ENCODE measurements around the gene RND3. TPM values are rescaled to one million over a fixed set of nuclear protein-coding genes. Genes with fewer than 3 reads are reported as not detected.

The RND3 gene
- total and polyA plus RNA-seq, 3 experiments from 2014 or later = not detected

DNA sequence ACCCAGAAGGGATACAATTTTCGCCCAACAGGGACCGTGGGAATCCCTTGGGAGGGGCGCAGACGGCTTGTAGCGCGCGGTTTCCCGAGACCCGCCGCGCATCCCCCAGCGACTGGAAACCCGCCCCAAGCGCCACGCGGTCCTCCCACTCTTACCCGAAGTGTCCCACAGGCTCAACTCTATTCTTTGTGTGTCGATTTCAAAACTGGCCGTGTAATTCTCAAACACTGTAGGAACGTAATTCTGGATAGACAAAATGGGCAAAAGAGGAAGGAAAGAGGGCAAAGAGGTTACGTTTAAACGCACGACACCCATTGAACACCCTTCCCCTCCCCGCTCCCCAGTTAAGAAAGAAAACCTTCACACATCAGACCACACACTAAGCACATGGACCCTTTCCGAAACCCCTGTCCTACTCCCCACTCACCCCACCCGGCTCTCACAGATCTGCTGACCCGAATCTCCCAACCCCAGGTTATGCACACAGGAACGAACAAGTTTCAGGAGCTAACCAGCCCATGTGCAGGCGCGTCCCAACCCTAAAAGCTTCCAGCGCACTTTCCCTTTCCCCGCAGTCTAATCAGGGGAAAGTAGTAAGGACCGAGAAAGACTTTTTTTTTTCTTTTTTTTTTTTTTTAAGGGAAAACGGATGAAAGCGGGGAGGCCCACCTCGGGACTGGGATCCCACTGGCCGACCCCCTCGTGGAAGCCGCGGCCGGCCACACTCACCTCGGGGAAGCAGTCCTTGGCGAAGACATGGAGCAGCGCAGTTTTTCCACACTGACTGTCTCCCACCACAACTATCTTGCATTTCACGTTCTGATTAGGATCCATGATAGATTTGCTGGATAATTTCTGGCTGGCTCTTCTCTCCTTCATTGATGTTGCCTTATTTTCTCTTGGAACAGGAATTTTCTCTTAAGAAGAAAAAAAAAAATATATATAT lies 655 bp downstream of the RND3 start:
- no peak overlapping the region for H3K4me3 Mint-ChIP-seq
- Histone ChIP-seq H3K27me3 (ENCODE audit: insufficient read depth, low read length, poor library complexity, severe bottlenecking) (peaks cover 4% of the 10 kb centered on the region), H3K27ac (ENCODE audit: low read depth, low read length) (no peak overlapping the region), H3K4me1 (ENCODE audit: insufficient read depth, low read length) (peaks cover 3% of the 10 kb centered on the region), H3K4me3 (ENCODE audit: low read length) (no peak overlapping the region), H3K36me3 (ENCODE audit: insufficient read depth, low read length) (no peaks in the 10 kb centered on the region), H3K9me3 (ENCODE audit: low read length) (no peaks in the 10 kb centered on the region)
- ChIA-PET POLR2A (no interaction called here), CTCF (no interaction called here)
- DNase-seq = no peak
- peaks cover 0 to 5% (median 3%) of the 10 kb centered on the region in 5 donors for H3K9me3 Mint-ChIP-seq
- peaks cover 1 to 13% (median 9%) of the 10 kb centered on the region in 3 donors for H3K4me1 Mint-ChIP-seq
- peak overlapping the region in 1 of 8 donors; percentile 32 for H3K27ac Mint-ChIP-seq
- H3K27me3 Mint-ChIP-seq = peaks cover 26 to 54% of the 10 kb centered on the region in 2 donors
- H3K36me3 Mint-ChIP-seq = no peaks in the 10 kb centered on the region

- peaks cover 1 to 13% (median 9%) of the 10 kb centered on the region in 3 donors for H3K4me1 Mint-ChIP-seq
- Histone ChIP-seq H3K9me3 (ENCODE audit: low read length) (no peaks in the 10 kb centered on the region), H3K27me3 (ENCODE audit: insufficient read depth, low read length, poor library complexity, severe bottlenecking) (peaks cover 4% of the 10 kb centered on the region), H3K4me1 (ENCODE audit: insufficient read depth, low read length) (peaks cover 3% of the 10 kb centered on the region), H3K36me3 (ENCODE audit: insufficient read depth, low read length) (no peaks in the 10 kb centered on the region), H3K27ac (ENCODE audit: low read depth, low read length) (no peak overlapping the region), H3K4me3 (ENCODE audit: low read length) (no peak overlapping the region)
- ChIA-PET POLR2A (no interaction called here), CTCF (no interaction called here)
- no peak overlapping the region for H3K27ac Mint-ChIP-seq
- peaks cover 28 to 54% of the 10 kb centered on the region in 2 donors for H3K27me3 Mint-ChIP-seq
- DNase-seq = no peak
- no peak overlapping the region for H3K4me3 Mint-ChIP-seq
- peaks cover 0 to 5% (median 3%) of the 10 kb centered on the region in 5 donors for H3K9me3 Mint-ChIP-seq
- H3K36me3 Mint-ChIP-seq = no peaks in the 10 kb centered on the region
Observed at GRCh38 chr2:150485871-150486538, 1.5 kb downstream of the RND3 start.

DNA sequence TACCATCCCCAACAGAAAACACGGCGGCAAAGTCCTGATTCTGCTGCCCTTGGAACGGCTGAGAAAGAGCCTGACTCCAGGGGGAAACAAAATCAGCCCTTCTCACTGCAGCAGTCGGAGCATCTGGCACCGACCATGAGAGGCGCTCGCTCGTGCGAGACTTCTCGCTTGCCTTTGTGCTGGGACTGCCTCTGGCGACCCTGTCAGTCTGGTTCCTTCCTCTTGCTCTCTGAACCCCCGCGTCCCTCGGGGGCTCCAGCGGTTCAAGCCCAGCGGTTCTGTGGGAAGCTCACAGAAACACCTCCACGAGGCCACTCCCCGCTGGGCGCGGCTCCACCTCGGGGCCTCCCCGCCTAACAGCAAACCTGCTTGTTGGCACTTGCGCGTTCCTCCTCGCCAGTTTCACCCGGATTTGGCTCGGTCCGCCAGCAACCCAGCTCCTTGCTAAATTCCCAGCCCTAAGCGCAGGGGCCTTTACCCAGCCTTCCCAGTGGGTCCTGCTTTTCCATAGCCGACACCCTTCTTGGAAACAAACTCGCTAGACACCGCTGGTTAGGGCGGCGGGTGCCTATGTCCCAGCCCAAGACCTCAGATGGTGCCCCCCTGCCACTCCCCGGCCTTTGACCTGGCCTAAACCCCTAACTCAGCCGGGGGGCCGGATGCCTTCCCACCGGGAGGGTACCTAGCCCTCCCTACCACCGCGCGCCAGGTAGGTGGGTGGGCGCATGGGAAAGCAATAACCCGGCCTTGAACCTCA lies 2.2 kb downstream of the RND3 start:
- H3K4me3 Mint-ChIP-seq = no peak overlapping the region
- Histone ChIP-seq H3K27ac (ENCODE audit: low read depth, low read length) (no peak overlapping the region), H3K4me1 (ENCODE audit: insufficient read depth, low read length) (peaks cover 3% of the 10 kb centered on the region), H3K36me3 (ENCODE audit: insufficient read depth, low read length) (no peaks in the 10 kb centered on the region), H3K27me3 (ENCODE audit: insufficient read depth, low read length, poor library complexity, severe bottlenecking) (peaks cover 4% of the 10 kb centered on the region), H3K4me3 (ENCODE audit: low read length) (no peak overlapping the region), H3K9me3 (ENCODE audit: low read length) (no peaks in the 10 kb centered on the region)
- peaks cover 1 to 13% (median 9%) of the 10 kb centered on the region in 3 donors for H3K4me1 Mint-ChIP-seq
- ChIA-PET CTCF (no interaction called here), POLR2A (no interaction called here)
- no peak for DNase-seq
- no peaks in the 10 kb centered on the region for H3K36me3 Mint-ChIP-seq
- peaks cover 0 to 5% (median 3%) of the 10 kb centered on the region in 5 donors for H3K9me3 Mint-ChIP-seq
- H3K27me3 Mint-ChIP-seq = peaks cover 28 to 54% of the 10 kb centered on the region in 2 donors
- no peak overlapping the region for H3K27ac Mint-ChIP-seq

DNA sequence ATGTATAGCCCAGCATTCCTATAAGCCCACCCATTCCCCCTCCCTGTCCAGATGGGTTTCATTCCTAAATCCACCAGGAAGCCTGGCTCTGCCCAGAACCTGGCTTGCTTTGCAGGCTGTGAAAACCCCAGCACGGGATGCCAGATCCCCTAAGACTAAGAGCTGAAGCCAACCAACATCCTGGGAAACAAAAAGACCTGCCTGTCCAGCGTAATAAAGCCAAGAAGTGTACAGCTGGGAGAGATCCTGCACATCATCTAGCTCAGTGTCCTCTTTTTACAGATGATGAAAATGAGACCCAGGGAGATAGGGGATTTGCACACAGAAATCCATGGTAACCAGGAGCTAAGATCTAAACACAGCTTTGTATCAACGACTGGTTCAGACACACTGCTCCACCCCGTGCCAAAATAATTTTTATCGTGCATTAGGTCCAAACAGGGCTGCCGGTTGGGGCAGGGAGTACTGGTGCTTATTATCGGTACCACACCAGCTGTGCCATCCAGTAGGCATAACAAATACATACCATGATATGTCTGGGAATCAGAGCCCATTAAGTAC lies 2.9 kb downstream of the RND3 start:
- CTCF ChIA-PET = no interaction called here
- Mint-ChIP-seq H3K27ac (no peak overlapping the region), H3K36me3 (no peaks in the 10 kb centered on the region), H3K9me3 (peaks cover 0 to 5% (median 3%) of the 10 kb centered on the region in 5 donors), H3K27me3 (peaks cover 30 to 54% of the 10 kb centered on the region in 2 donors), H3K4me3 (no peak overlapping the region), H3K4me1 (peaks cover 1 to 13% (median 9%) of the 10 kb centered on the region in 3 donors)
- H3K4me3 ChIP-seq (ENCODE audit: low read length) = no peak overlapping the region
- H3K4me1 ChIP-seq (ENCODE audit: insufficient read depth, low read length) = peaks cover 3% of the 10 kb centered on the region
- H3K27me3 ChIP-seq (ENCODE audit: insufficient read depth, low read length, poor library complexity, severe bottlenecking) = peaks cover 4% of the 10 kb centered on the region
- POLR2A ChIA-PET = no interaction called here
- no peaks in the 10 kb centered on the region for H3K9me3 ChIP-seq (ENCODE audit: low read length)
- H3K27ac ChIP-seq (ENCODE audit: low read depth, low read length) = no peak overlapping the region
- no peaks in the 10 kb centered on the region for H3K36me3 ChIP-seq (ENCODE audit: insufficient read depth, low read length)
- DNase-seq = no peak

DNA sequence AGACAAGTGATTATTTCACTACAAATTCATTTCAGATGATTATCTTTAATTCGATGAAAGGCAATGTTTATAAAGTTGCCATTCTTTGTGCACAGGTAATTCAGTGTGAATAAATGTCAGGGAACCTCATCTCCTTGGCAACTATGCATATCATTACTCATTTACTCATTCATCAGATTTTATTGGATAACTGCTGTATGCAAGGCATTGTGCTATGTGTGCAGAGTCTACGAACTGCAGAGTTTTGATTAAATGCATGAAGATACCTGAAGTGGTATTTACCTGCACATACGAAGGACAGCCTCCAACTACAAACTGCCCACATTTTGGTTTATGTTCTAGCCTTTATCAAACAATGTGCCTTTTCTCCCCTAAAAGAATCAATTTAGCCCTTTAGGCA lies 3.5 kb downstream of the RND3 start:
- Mint-ChIP-seq H3K27me3 (peaks cover 30 to 54% of the 10 kb centered on the region in 2 donors), H3K27ac (no peak overlapping the region), H3K4me1 (peaks cover 1 to 13% (median 9%) of the 10 kb centered on the region in 3 donors), H3K4me3 (no peak overlapping the region), H3K36me3 (no peaks in the 10 kb centered on the region), H3K9me3 (peaks cover 0 to 5% (median 3%) of the 10 kb centered on the region in 5 donors)
- Histone ChIP-seq H3K27me3 (ENCODE audit: insufficient read depth, low read length, poor library complexity, severe bottlenecking) (peaks cover 4% of the 10 kb centered on the region), H3K27ac (ENCODE audit: low read depth, low read length) (no peak overlapping the region), H3K4me1 (ENCODE audit: insufficient read depth, low read length) (peaks cover 3% of the 10 kb centered on the region), H3K36me3 (ENCODE audit: insufficient read depth, low read length) (no peaks in the 10 kb centered on the region), H3K4me3 (ENCODE audit: low read length) (no peak overlapping the region), H3K9me3 (ENCODE audit: low read length) (no peaks in the 10 kb centered on the region)
- POLR2A ChIA-PET = no interaction called here
- no peak for DNase-seq
- CTCF ChIA-PET = no interaction called here

DNA sequence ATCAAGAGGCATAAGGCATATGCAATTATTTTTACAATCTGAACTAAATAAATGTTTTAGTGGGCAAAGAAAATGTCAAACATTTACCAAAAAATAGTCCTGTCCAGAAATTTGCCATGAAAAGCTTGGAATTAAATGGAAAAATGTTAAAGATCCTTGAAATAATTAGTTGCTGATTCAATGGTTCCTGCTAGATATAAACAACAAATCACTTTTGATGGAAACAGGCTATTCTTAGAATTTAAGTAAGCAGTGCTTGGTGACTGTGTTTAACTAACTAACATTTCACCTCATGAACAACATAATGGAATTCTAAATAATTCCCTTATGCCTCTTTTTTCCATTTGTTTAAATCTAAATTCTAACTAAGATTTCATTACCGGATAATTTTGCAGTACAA lies 3.9 kb downstream of the RND3 start:
- H3K36me3 Mint-ChIP-seq = no peaks in the 10 kb centered on the region
- H3K27me3 Mint-ChIP-seq = peaks cover 29 to 53% of the 10 kb centered on the region in 2 donors
- H3K4me1 Mint-ChIP-seq = peaks cover 1 to 13% (median 9%) of the 10 kb centered on the region in 3 donors
- Histone ChIP-seq H3K4me3 (ENCODE audit: low read length) (no peak overlapping the region), H3K27ac (ENCODE audit: low read depth, low read length) (no peak overlapping the region), H3K9me3 (ENCODE audit: low read length) (no peaks in the 10 kb centered on the region), H3K4me1 (ENCODE audit: insufficient read depth, low read length) (peaks cover 3% of the 10 kb centered on the region), H3K36me3 (ENCODE audit: insufficient read depth, low read length) (no peaks in the 10 kb centered on the region), H3K27me3 (ENCODE audit: insufficient read depth, low read length, poor library complexity, severe bottlenecking) (peaks cover 4% of the 10 kb centered on the region)
- ChIA-PET CTCF (no interaction called here), POLR2A (no interaction called here)
- DNase-seq = no peak
- H3K9me3 Mint-ChIP-seq = peaks cover 0 to 5% (median 3%) of the 10 kb centered on the region in 5 donors
- no peak overlapping the region for H3K27ac Mint-ChIP-seq
- no peak overlapping the region for H3K4me3 Mint-ChIP-seq

DNA sequence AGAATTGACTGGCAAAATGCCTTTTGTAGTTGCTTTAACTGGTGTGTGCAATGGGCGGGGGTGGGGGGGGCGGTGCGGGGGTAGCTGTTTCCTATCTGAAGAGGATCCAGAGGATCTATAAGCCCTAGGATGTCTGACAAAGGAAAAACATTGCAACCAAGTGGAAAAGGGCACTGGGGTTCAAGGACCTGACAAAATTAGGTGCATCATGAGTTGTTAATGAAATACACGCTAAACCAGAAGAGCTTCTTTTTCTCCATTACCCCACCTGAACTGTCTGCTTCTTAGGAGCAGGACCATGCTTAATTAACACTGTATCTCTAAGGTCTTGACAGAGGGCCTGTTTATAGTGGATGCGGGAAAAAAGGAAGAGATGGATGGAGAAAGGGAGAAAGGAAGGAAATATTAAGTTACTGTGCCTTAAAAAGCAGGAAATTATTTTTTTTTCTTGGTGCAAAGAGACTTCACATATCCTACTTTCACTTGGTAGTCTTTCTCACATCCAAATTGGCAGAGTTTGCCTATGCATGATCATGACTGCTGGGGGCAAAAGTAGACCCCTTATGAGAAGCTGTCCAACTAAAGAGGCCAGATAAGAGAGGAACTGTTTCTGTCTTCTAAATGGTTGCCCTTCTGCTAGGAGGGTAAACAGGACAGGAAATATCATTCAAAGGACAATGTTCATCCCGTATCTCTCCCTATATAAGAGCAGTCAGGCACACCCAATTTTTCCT lies 4.6 kb downstream of the RND3 start:
- H3K4me3 ChIP-seq (ENCODE audit: low read length) = no peak overlapping the region
- no peaks in the 10 kb centered on the region for H3K36me3 ChIP-seq (ENCODE audit: insufficient read depth, low read length)
- H3K4me1 ChIP-seq (ENCODE audit: insufficient read depth, low read length) = peaks cover 3% of the 10 kb centered on the region
- peaks cover 0 to 5% (median 3%) of the 10 kb centered on the region in 5 donors for H3K9me3 Mint-ChIP-seq
- H3K27ac ChIP-seq (ENCODE audit: low read depth, low read length) = no peak overlapping the region
- DNase-seq = no peak
- H3K27ac Mint-ChIP-seq = no peak overlapping the region
- POLR2A ChIA-PET = no interaction called here
- CTCF ChIA-PET = no interaction called here
- H3K9me3 ChIP-seq (ENCODE audit: low read length) = no peaks in the 10 kb centered on the region
- H3K4me1 Mint-ChIP-seq = peaks cover 1 to 13% (median 9%) of the 10 kb centered on the region in 3 donors
- H3K27me3 Mint-ChIP-seq = peaks cover 26 to 46% of the 10 kb centered on the region in 2 donors
- H3K36me3 Mint-ChIP-seq = no peaks in the 10 kb centered on the region
- H3K27me3 ChIP-seq (ENCODE audit: insufficient read depth, low read length, poor library complexity, severe bottlenecking) = peaks cover 4% of the 10 kb centered on the region
- H3K4me3 Mint-ChIP-seq = no peak overlapping the region

Measured in CD8-positive, alpha-beta memory T cell (primary cell).